Measurements from ENCODE around the gene RNF152. TPM values are rescaled to one million over a fixed set of nuclear protein-coding genes. Genes with fewer than 3 reads are reported as not detected.

The RNF152 gene
- total RNA-seq, 1 donor from 2014 or later = 75.6 TPM

GRCh38 chr18:61854578-61855448 lies 38.0 kb downstream of the RNF152 start:
- DNase-seq = no peak

GRCh38 chr18:61853855-61854254 lies 39.0 kb downstream of the RNF152 start:
- no peak for DNase-seq

DNA sequence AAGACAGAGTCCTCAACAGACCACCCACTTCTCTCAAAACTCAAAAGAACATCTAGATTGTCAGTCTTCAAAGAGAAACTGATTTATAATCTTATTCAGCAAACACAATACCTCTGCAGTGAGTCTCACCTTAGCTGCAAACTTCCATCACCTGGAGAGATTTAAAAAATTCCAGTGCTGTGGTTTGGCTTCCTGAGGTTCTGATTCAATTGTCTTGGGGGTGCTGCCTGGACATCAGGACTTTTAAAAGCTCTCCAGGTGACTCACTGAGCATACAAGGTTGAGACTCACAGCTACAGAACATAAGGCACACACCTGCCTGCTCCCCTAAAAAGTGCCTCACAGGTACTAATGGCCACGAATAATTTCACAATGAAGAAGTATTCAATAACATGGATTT lies 40.3 kb downstream of the RNF152 start:
- no peak for DNase-seq

DNA sequence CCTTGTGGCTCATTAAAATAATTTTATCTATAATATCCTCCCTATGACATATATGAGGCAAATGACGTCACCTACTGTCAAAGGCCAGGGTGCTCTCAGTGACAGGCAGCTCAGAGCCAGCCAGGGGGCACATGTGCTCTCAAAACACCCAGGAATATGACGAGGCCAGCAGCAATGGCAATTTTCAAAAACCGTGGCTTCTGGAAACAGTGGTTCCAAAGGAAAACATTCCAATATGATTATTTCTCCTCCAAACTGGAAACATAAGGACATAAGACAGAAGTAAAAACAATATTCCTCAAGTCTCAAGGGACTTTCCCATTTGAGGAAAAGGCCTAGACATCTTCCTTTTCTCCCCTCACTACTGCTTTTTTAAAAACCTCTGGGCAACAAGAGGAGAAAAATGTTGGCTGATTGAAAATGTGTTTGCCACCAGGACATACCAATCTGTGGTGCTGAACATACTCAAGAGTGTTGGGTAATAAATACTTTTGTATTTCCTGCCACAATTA lies 40.8 kb downstream of the RNF152 start:
- no peak for DNase-seq

GRCh38 chr18:61851279-61851678 lies 41.5 kb downstream of the RNF152 start:
- DNase-seq = no peak

DNA sequence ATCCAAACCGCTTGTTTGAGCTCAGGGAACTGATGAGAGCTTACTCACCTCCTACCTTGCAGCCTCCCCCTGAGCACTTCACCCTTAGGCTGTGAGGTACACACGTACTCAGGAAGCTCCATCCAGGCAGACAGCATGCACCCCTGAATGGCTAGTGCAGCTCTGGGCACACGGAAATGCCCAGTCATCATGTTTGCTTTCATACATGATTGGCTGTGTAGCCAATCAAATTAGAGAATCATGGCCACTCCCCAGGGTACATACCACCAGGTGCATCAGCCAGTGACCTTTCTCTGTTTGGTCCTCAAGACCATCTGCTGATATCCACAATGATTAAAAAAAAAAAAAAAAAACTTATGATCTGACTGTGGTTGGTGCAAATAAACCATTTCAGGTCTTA lies 42.1 kb downstream of the RNF152 start:
- no peak for DNase-seq

- DNase-seq = no peak
Observed at GRCh38 chr18:61847164-61847791, 45.5 kb downstream of the RNF152 start.

DNA sequence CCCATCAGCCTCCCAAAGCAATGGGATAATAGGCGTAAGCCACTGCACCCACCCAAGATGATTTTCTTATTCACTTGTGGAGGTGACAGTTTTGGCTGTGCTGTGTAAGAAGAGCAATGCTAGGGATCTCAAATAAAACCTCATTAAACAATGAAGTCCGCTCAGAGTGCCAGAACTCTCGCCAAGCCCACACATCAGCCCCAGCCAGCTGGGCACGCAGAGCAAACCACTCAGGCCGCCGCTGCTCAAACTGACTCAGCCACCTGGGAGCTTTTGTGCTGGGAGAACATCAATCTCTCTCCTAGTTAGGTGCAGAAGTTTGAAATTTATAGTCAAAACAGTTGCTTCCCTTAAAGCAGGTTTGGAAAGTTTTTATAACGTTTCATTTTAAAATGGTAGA lies 47.6 kb downstream of the RNF152 start:
- no peak for DNase-seq

DNA sequence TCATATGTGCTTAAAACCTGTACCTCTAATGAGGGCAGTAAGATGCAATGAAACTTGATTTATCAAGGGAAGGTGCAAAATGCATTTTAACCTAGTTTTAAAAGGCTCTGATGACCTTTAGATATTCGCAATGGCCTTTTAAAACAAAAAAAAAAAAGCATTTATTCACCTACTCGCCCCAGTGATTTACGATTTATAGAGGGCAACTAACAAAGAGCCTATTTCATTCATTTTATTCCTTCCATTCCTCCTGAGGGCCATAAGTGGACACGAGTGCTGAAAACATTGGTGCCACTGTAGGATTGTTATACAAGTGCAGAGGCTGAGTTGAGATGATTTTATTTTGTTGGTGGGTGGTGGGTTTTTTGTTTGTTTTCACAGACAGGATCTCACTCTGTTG lies 48.1 kb downstream of the RNF152 start:
- DNase-seq = no peak

GRCh38 chr18:61842146-61842545 lies 50.7 kb downstream of the RNF152 start:
- peak; percentile 13 for DNase-seq

GRCh38 chr18:61841706-61842105 lies 51.1 kb downstream of the RNF152 start:
- DNase-seq = no peak

GRCh38 chr18:61840324-61840723 lies 52.5 kb downstream of the RNF152 start:
- DNase-seq = no peak

- DNase-seq = no peak
Observed at GRCh38 chr18:61838521-61838920, 54.3 kb downstream of the RNF152 start.

GRCh38 chr18:61833978-61834377 lies 58.8 kb downstream of the RNF152 start:
- DNase-seq = no peak

DNA sequence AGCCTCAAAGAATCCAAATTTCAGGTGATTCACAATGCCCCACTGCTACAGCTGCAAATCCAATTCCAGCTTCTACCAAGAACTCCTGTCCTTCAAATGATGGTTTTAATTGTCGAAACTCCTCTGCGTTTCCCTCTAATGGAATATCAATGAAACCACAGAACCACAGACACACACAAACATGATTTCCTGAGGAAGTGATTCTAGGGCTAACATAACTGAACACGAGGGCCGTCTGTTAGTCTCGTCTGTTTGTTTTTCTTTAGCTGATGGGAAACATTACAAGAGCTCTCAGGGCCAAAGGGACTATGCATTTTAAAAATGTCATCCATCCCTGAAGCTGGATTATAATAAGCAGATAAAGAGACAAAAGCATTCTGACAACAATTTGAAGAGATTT lies 59.4 kb downstream of the RNF152 start:
- DNase-seq = peak; percentile 24

- no peak for DNase-seq
Observed at GRCh38 chr18:61832858-61833257, 59.9 kb downstream of the RNF152 start.

GRCh38 chr18:61831071-61831470 lies 61.7 kb downstream of the RNF152 start:
- DNase-seq = no peak

GRCh38 chr18:61829108-61829507 lies 63.7 kb downstream of the RNF152 start:
- DNase-seq = no peak

- DNase-seq = no peak
Observed at GRCh38 chr18:61827591-61827990, 65.2 kb downstream of the RNF152 start.

DNA sequence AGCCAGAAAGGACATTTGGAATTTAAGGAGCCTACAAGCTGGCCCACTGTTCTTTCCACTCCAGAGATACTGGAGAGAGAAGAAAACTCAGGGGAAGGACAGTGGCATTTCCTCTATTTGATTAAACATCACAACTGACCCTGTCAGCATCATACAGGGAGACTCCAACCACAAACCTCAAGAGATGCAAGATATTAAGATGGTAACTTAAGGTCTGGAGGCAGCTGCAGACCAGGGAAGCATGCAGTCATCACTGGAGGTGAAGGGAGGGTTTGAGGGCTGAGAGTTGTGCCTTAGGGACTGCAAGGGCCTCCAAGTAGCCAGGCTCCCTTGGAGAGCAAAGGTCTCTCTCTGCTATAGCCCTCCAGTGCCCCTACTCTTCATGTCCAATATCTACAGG lies 67.4 kb downstream of the RNF152 start:
- DNase-seq = no peak

GRCh38 chr18:61824733-61825363 lies 68.0 kb downstream of the RNF152 start:
- no peak for DNase-seq

- DNase-seq = no peak
Observed at GRCh38 chr18:61823595-61823994, 69.2 kb downstream of the RNF152 start.

GRCh38 chr18:61822879-61823278 lies 69.9 kb downstream of the RNF152 start:
- DNase-seq = no peak

Data from tongue (tissue), 2 donors.